ENCODE measurements around the gene HOXB9. TPM values are rescaled to one million over a fixed set of nuclear protein-coding genes. Genes with fewer than 3 reads are reported as not detected.

The HOXB9 gene
- total and polyA plus RNA-seq, 2 donors (not counting 1 experiment from before 2014, with no cell fraction given), result not detected

DNA sequence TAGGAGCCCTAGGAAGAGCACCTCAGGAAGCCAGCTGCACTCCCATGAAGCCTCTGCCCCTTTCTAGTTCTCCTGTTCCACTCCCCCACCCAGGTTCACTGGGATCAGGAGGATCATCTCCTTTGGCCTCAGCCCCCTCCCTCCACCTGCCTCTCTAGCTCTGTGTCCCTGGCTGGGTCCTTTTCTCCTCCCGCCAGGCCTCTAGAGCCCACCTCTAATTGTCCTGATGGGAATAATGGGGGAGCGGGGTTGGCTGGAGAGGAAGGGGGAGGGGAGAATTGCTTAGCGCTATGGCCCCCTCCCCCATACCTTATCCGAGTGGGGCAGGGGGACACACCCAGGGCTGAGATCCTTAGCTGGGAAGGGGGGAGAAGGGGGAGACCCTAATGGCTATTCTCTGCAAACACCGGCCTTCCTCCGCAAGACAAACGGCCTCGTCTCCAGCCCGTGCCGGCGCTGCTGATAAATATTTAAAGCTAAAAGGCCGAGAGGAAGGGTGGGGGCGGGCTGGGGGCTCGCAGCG is 16.3 kb downstream of the HOXB9 start:
- Histone ChIP-seq H3K27ac (ENCODE audit: insufficient read depth, low read length) (peak overlapping the region; percentile 85), H3K4me1 (ENCODE audit: control insufficient read depth, extremely low read depth, insufficient read depth, low read length) (peaks cover 15% of the 10 kb centered on the region), H3K36me3 (ENCODE audit: control insufficient read depth, insufficient read depth, low read length) (peaks cover 6% of the 10 kb centered on the region), H3K27me3 (ENCODE audit: control insufficient read depth, insufficient read depth, low read length) (peaks cover 10% of the 10 kb centered on the region), H3K4me3 (replicated peaks in 1 of 4; ENCODE audit: control extremely low read depth in 1 of 4, insufficient read depth in 1 of 4, low read depth in 3 of 4, low read length in 4 of 4) (peak overlapping the region; percentile 80 to 94 (median 83)), H2AFZ (ENCODE audit: low read length) (no peak overlapping the region), H4K20me1 (ENCODE audit: control insufficient read depth, extremely low read depth, insufficient read depth, low read length) (no peaks in the 10 kb centered on the region), H3K79me2 (ENCODE audit: control insufficient read depth, insufficient read depth, low read length) (peaks cover 24% of the 10 kb centered on the region), H3K4me2 (ENCODE audit: extremely low read depth, insufficient read depth, low read length) (peak overlapping the region; percentile 94), H3K9ac (ENCODE audit: insufficient read depth, low read length) (peak overlapping the region; percentile 74), H3K9me3 (ENCODE audit: control insufficient read depth, insufficient read depth, low read depth, low read length) (no peaks in the 10 kb centered on the region)
- no peak for TF ChIP-seq EZH2 (IDR thresholded peaks at IDR 0.05; ENCODE audit: low read length, missing control alignments)
- TF ChIP-seq, protein P1, sequence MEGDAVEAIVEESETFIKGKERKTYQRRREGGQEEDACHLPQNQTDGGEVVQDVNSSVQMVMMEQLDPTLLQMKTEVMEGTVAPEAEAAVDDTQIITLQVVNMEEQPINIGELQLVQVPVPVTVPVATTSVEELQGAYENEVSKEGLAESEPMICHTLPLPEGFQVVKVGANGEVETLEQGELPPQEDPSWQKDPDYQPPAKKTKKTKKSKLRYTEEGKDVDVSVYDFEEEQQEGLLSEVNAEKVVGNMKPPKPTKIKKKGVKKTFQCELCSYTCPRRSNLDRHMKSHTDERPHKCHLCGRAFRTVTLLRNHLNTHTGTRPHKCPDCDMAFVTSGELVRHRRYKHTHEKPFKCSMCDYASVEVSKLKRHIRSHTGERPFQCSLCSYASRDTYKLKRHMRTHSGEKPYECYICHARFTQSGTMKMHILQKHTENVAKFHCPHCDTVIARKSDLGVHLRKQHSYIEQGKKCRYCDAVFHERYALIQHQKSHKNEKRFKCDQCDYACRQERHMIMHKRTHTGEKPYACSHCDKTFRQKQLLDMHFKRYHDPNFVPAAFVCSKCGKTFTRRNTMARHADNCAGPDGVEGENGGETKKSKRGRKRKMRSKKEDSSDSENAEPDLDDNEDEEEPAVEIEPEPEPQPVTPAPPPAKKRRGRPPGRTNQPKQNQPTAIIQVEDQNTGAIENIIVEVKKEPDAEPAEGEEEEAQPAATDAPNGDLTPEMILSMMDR (conservative IDR thresholded peaks at IDR 0.05 in 1 of 2, IDR thresholded peaks at IDR 0.05 in 1 of 2; ENCODE audit: low read depth in 1 of 2, low read length in 2 of 2), result no peak
- DNase-seq (ENCODE audit: low read depth in 2 of 2), result no peak

DNA sequence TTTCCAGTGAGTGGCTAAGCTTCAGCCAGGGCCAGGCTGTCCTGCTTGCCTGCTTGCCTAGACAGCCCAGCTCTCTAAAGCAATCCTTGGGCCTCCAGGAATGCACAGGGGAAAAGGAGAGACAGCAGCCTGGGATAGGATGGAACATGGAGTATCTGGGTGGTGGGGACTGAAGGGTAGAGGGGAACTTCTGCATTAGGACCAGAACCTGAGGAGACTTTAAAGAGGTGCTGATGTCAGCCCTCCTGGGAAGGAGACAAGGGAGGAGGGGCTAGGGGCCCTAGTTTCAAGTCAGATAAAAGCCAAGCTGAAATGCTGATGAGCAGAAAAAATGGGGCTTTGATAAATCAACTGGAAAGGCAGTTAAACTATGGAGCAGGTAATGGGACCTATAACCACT is 17.1 kb downstream of the HOXB9 start:
- Histone ChIP-seq H3K4me2 (ENCODE audit: extremely low read depth, insufficient read depth, low read length) (no peak overlapping the region), H3K27me3 (ENCODE audit: control insufficient read depth, insufficient read depth, low read length) (peaks cover 3% of the 10 kb centered on the region)

DNA sequence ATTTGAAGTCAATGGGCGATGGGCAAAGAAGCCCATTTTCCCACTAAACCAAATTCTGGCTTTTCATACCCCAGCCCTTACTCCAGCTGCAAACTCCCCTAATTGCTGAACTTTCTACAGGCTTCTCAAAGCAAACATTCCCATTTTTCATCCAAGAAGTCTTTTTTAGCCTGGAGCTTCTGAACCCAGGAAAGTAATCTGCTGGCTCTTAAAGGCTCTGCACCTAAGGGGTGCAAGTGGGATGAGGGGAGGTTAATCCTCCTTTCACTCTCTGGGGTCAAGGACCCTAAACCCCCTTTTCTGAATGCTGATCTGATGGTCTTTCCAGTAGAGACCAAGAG is 17.7 kb downstream of the HOXB9 start:
- H3K9ac ChIP-seq (ENCODE audit: insufficient read depth, low read length), result no peak overlapping the region
- no peak overlapping the region for H3K4me3 ChIP-seq (replicated peaks in 1 of 4; ENCODE audit: control extremely low read depth in 1 of 4, insufficient read depth in 1 of 4, low read depth in 3 of 4, low read length in 4 of 4)
- no peak overlapping the region for H3K27ac ChIP-seq (ENCODE audit: insufficient read depth, low read length)
- peaks cover 6% of the 10 kb centered on the region for H3K36me3 ChIP-seq (ENCODE audit: control insufficient read depth, insufficient read depth, low read length)
- H3K4me1 ChIP-seq (ENCODE audit: control insufficient read depth, extremely low read depth, insufficient read depth, low read length), result peaks cover 15% of the 10 kb centered on the region
- no peaks in the 10 kb centered on the region for H4K20me1 ChIP-seq (ENCODE audit: control insufficient read depth, extremely low read depth, insufficient read depth, low read length)
- no peaks in the 10 kb centered on the region for H3K27me3 ChIP-seq (ENCODE audit: control insufficient read depth, insufficient read depth, low read length)
- no peak for TF ChIP-seq EZH2 (IDR thresholded peaks at IDR 0.05; ENCODE audit: low read length, missing control alignments)
- TF ChIP-seq, protein P1 (conservative IDR thresholded peaks at IDR 0.05 in 1 of 2, IDR thresholded peaks at IDR 0.05 in 1 of 2; ENCODE audit: low read depth in 1 of 2, low read length in 2 of 2), result no peak
- no peak overlapping the region for H3K4me2 ChIP-seq (ENCODE audit: extremely low read depth, insufficient read depth, low read length)
- H2AFZ ChIP-seq (ENCODE audit: low read length), result no peak overlapping the region
- H3K79me2 ChIP-seq (ENCODE audit: control insufficient read depth, insufficient read depth, low read length), result peaks cover 26% of the 10 kb centered on the region
- no peaks in the 10 kb centered on the region for H3K9me3 ChIP-seq (ENCODE audit: control insufficient read depth, insufficient read depth, low read depth, low read length)
- DNase-seq (ENCODE audit: low read depth in 2 of 2), result no peak

More for the DNA sequence above, 17.1 kb downstream of the HOXB9 start:
- DNase-seq (ENCODE audit: low read depth in 2 of 2), result no peak
- Histone ChIP-seq H3K79me2 (ENCODE audit: control insufficient read depth, insufficient read depth, low read length) (peaks cover 24% of the 10 kb centered on the region), H3K9me3 (ENCODE audit: control insufficient read depth, insufficient read depth, low read depth, low read length) (no peaks in the 10 kb centered on the region), H3K4me3 (replicated peaks in 1 of 4; ENCODE audit: control extremely low read depth in 1 of 4, insufficient read depth in 1 of 4, low read depth in 3 of 4, low read length in 4 of 4) (peak overlapping the region in 1 of 4 experiments; percentile 80), H3K9ac (ENCODE audit: insufficient read depth, low read length) (no peak overlapping the region), H3K36me3 (ENCODE audit: control insufficient read depth, insufficient read depth, low read length) (peaks cover 6% of the 10 kb centered on the region), H3K27ac (ENCODE audit: insufficient read depth, low read length) (no peak overlapping the region), H4K20me1 (ENCODE audit: control insufficient read depth, extremely low read depth, insufficient read depth, low read length) (no peaks in the 10 kb centered on the region), H3K4me1 (ENCODE audit: control insufficient read depth, extremely low read depth, insufficient read depth, low read length) (peaks cover 15% of the 10 kb centered on the region), H2AFZ (ENCODE audit: low read length) (no peak overlapping the region)
- TF ChIP-seq EZH2 (IDR thresholded peaks at IDR 0.05; ENCODE audit: low read length, missing control alignments), result no peak
- TF ChIP-seq, protein P1 (conservative IDR thresholded peaks at IDR 0.05 in 1 of 2, IDR thresholded peaks at IDR 0.05 in 1 of 2; ENCODE audit: low read depth in 1 of 2, low read length in 2 of 2), result no peak

All from fibroblast of lung (primary cell).